ENCODE results near the gene EIF3F. TPM values are rescaled to one million over a fixed set of nuclear protein-coding genes. Genes with fewer than 3 reads are reported as not detected.

EIF3F gene
- total RNA-seq, 1 experiment from 2014 or later = 216 TPM

DNA sequence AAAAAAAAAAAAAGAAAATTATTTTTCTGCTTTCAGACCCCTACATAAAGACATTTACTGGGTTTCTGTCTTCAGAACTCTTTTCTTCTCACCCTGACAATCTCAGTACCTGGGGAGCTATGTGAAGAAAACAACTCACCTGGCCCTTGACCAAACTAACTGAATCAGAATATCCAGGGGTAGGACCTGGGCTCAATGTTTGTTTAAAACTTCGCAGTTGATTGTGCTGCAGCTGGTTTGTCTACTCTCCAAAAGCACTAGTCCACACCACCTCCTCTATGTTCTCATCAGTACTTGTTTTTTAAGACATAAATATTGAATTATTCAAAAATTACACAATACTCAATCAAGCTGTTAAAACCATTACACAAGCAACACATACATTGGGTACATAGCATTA lies 34.8 kb downstream of the EIF3F start:
- DNase-seq (ENCODE audit: low read depth) = no peak

DNA sequence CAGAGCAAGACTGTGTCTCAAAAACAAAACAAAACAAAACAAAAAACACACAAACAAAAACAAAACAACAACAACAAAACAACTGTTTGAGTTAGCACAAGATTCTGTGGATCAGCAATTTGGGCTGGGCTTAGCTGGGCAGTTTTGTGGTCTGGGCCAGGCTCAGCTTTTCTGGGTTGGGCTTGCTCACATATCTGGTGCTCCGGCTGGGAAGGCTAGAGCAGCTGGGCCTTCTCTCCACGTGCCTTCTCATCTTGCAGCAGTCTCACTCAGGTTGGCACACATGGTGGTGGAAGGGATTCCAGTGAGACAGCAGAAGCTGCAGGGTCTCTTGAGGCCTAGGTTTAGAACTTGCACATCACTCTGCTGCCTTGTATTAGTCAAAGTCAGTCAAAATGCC lies 35.7 kb downstream of the EIF3F start:
- no peak for DNase-seq (ENCODE audit: low read depth)

DNA sequence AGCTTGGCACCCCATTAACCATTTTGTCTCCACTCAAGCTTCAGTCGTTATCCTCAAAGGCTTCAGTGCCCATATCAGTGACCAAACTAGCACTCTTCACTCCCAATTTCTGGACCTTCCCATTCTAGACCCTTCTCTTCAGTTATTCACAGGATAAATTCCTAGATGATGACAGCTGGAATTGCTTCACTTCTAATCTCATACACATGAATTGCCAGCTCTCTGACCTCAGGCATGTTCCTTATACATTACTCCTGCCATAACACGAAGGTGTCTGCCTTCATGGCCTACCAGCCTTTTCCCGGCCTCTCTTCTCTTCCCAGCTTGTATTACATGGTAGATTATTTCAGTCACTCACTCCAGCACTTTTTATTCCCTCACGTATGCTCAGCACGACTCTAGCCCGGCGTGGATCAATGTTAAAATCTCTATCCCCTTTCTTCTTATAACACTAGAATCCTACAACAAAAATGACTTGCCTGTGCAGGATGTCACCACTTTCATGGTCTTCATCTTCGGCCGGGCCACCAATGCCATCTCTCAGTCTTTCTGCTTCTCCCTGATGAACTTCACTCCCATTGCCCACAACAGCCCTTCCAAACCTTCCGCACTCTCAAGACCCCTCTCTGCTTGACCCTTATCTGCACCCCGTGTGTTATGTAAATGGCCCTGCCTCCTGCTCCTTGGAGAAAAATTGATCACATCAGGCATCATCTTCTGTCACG lies 36.9 kb downstream of the EIF3F start:
- no peak for DNase-seq (ENCODE audit: low read depth)

DNA sequence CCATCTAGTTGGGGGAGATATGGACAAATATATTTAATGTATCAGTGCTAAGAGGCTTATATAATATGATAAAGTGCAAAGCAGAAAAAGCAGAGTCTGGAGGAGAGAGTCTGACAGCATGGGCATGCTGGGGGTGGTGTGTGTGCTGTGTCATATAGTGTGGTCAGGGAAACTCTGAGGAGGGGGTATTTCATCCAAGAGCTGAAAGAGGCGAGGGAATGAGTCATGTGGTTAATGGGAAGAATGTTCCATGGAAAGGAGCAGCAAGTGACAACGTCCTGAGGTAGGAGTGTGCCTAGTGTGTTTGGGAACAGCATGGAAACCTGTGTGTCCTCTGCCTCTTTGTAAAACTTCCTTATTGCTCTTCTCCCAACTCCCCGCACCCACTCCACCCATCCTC lies 38.0 kb downstream of the EIF3F start:
- DNase-seq (ENCODE audit: low read depth) = peak; percentile 41

DNA sequence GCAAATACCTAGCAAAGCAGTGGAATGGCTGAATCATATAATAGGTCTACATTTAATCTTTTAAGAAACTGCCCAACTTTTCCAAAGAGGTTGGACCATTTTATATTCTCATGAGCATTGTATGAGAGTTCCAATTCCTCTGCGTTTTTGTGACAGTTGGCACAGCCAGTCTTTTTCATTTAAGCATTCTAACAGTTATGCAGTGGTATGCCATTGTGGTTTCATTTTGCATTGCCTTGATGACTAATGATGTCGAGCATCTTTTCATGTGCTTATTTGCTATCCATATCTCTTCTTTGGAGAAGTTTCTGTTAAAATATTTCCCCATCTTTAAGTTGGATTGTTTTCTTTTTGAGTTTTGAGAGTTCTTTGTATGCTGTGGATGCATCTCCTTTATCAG lies 38.7 kb downstream of the EIF3F start:
- peak; percentile 67 for DNase-seq (ENCODE audit: low read depth)

DNA sequence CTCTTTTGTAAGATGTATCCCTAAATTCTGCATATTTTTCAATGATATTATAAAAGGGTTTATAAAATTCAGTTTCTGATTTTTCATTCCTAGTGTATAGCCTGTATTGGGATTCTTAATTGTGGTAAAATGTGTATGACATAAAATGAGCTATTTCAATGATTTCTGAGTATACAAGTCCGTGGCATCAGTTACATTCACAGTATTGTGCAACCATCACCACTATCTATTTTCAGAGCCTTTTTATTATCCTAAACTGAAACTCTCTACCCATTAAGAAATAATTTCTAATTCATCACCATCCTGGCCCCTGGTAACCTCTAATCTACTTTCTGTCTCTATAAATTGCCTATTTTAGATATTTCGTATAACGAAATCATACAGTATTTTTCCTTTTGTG lies 39.8 kb downstream of the EIF3F start:
- DNase-seq (ENCODE audit: low read depth) = no peak

DNA sequence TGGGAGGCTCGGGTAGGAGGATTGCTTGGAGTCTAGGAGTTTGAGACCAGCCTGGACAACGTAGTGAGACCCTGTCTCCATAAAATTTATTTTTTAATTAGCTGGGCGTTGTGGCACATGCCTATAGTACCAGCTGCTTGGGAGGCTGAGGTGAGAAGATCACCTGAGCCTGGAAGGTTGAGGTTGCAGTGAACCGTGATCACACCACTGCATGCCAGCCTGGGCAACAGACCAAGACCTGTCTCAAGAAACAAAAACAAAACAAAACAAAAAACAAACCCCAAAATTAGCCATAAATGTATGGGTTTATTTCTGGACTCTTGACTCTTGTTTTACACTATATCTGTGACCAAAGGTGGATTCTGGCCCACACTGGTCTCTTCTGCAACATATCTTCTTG lies 41.6 kb downstream of the EIF3F start:
- no peak for DNase-seq (ENCODE audit: low read depth)

DNA sequence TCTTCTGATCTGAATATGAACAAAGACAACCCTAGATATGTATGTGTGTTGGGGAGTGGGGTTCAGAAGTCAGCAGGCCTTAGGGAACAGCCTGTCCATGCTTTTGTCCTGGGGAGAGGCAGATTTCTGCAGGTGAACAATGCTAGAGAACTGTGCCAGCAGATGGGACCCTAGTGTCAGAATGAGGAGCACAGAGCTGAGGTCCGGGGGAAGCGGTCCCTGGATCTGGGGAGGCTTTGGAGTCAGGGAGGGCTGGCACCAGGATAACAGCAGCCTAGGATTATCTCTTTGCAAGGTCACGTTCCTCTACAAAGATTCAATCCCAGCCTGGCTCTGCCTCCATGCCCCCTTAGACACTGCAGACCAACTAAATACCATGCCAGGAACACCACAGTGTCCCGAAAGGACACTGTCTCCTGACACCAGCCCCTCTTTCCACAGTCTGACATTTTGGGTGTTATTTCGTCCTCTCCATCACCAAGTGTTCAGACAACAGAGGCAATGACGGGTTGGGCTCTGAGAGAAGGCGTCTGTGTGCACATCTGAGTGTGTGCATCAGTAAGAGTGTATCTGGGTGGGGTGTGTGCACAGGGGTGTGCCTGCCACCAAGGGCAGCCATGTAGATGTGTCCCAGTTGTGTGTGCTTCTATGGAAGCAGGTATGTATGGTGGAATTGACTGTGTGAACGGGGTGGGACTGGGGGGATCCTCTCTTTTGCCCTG lies 43.5 kb downstream of the EIF3F start:
- no peak for DNase-seq (ENCODE audit: low read depth)

DNA sequence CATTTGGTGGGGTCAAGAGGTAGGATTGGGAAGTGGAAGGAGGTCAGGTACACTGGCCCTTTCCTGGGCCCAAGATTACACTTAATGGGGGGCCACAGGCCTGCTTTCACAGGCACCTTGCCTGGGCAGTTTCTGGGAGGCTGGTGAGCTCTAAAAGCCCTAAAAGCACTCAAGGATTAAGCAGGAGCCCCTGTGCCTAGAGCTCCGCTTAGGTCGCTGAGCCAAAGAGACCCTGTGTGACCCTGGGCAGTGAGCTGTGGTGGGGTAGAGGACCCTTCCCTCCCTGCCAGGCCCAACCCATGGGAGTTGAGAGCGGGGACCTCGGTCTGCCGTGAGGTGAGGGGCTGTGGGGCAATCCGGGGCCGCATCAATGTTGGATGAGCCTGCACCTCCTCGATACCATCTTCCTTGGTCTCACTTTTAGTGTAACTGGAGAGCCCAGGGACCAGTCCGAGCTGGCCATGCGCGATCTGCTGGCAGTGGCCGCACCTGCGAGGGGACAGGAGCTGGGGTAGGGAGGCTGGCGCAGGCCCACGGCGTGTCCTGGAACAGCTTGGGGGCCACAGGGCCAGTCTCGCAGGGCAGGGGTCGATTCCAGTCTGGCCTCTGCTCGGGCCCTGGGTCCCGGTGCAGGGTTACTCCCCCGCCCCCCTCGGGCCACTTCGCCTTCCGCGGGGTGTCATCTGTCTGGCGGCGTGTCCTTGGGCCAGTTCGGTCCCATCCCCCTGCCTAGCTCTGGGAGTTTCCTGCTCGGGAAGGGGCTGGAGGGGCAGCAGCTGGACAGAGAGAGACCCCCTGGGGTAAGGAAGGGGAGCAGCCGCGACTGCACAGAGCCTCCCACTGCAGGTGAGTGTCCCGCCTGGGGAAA lies 44.3 kb downstream of the EIF3F start:
- no peak for DNase-seq (ENCODE audit: low read depth)

DNA sequence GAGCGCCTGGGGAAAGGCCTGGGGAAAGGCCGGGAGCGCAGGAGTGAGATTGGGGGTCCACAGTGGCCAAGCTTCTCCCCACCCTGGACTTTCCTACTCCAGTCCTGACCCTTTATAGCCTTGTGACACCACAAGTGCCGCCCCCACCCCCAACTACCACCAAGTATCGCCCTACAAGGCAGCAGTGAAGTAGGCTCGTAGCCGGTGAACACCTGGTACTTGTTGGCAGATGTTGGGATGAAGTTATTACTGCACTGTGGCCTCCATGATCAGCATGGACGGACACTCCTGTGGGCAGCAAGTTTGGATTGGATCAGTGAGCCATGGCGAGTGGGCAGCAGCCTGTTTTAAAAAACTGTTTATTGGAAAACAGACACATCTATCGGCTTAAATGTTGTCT lies 45.0 kb downstream of the EIF3F start:
- no peak for DNase-seq (ENCODE audit: low read depth)

DNA sequence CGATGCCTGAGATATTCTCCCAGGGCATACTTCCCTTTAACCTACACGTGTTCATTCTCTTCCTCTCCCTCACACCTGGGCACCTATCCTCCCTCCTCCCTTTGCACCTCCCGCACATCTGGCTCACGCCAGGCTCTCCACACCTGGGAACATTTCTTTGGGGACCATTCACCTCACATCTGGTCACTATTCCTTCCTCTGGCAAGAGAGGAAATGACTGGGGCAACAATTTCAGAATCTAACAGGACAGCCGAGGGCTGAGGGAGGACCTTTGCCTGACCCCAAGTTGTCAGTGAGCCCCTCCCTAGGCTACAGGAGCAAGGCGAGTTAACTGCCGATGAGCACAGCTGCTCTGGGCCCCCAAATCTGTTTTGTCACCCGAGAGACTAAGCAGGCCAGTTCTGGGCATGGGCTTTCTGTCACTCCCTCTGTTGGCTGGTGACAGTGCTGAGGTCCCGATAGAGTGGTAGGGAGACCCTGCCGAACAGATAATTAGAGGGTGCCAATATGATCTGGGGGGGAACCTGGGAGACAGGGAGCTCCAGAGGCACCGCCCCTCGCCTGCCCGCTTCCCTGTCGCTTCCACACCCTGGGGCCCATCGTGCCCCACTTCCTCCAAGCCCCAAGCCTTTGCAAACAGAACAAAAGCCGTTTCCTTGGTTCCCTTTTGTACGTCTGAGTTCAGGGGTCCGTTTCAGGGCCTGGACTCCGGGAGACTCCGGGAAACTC lies 45.6 kb downstream of the EIF3F start:
- DNase-seq (ENCODE audit: low read depth) = no peak

DNA sequence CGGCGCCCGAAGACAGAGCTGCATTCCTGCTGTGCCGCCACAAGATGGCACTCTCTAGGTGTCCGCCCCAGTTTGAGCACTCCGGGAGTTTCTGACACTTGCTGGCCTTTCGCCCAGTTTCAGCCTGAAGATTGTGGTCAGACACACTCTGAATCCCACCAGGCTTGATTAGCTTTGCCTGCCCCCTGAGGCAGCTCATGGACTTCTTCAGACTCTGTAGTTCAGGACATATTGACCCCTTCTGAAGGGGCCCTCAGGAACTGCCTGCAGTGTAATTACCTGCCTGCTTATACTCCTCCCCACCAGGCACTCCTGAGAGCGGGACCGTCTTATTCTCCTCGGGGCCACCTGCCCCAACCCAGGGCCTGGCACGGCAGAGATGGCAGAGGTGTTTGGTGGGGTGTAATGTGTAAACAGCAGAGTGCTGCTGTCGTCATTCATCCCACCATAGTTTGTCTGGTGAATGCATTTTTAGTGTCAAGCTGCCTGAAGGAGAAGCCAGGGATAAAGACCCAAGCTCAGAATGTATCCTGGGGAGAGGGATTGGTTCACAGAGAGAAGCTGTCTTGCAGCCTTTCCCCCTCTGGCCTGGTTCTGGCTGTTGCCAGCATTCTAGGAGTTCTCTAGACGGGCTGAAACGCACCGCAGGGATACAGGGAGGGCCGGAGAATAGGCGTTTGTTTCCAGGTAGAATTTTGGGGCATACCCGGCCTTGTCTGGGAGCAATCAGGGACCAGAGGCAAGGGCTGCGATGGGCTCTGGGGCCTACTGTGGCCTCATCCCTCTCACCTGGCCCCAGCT lies 46.4 kb downstream of the EIF3F start:
- DNase-seq (ENCODE audit: low read depth) = peak; percentile 75

DNA sequence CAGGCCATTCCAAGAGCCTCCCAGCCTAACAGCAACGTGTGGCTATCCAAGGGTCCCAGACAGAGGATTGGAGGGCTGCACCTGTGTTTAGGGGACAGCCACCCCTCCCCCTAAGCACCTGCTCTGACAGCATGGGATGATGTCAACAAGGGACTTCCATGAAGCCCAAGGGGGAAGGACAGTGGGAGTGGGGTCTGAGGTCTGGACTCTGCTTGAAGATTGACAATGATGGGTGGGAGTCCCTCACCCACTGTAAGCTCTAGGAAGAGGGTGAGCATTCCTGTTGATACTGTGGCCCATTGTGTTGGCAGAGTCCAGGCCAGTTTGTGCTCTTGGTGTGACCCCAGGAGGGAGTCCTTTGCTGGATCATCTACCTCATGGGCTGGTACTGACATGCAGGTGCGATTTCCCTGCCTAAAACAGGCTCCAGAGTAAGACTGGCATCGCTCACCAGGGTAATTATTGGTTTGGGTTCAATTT lies 47.0 kb downstream of the EIF3F start:
- DNase-seq (ENCODE audit: low read depth) = no peak

DNA sequence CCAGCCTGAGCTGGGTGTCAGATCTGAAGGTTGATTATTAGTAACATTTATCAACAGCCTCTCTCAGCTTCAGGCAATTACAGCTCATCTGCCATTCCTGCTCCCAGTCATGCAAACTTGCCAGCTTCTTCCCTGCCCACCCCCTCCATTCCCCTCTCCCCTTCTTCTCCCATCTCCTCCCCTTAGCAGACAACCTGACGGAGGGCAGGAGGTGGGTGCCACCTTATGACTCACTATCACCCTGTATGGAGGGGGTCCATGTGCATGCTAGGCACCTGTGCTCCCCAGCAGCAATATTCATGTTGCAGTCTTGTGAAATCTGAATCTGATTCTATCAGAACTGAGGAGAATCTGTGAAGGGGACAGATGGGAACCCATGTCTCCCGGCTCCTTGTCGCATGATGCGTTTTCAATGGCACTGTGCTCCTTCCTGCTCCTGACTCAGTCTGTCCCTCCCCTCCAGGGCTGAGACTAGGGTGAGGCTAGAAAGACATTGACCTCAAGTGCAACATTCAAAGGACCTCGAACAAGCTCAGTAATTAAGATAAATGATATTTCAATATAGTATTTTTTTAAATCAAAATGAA lies 47.6 kb downstream of the EIF3F start:
- DNase-seq (ENCODE audit: low read depth) = no peak

DNA sequence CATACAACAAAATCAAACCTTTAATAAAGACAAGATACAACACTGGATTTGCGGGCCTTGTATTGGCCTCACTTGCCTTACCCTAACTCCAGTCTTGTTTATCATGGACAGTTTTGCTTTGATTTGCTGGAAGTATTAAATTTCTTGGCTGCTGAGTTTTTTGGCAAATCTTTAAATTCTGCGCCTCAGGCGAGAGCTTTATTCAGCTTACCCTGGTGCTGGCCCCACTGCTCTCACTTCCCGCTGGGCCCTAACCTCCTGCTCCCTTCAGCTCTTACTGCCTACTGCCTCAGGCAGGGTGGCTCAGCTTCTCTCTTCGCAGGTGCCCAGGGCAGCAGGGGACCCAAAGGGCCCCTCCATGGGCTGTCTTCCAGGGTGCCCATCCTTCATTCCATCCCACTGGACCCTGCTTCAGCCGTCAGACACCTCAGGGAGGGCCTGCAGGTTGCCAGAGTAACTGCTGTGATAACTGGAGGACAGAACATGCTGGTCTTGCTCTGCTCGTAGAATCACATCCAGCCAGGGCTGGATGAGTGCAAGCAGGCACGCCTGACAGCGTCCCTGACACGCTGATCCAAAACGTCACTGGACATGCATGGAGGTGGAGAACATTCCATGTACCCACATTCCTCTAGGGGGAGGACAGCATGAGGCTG lies 48.2 kb downstream of the EIF3F start:
- no peak for DNase-seq (ENCODE audit: low read depth)

DNA sequence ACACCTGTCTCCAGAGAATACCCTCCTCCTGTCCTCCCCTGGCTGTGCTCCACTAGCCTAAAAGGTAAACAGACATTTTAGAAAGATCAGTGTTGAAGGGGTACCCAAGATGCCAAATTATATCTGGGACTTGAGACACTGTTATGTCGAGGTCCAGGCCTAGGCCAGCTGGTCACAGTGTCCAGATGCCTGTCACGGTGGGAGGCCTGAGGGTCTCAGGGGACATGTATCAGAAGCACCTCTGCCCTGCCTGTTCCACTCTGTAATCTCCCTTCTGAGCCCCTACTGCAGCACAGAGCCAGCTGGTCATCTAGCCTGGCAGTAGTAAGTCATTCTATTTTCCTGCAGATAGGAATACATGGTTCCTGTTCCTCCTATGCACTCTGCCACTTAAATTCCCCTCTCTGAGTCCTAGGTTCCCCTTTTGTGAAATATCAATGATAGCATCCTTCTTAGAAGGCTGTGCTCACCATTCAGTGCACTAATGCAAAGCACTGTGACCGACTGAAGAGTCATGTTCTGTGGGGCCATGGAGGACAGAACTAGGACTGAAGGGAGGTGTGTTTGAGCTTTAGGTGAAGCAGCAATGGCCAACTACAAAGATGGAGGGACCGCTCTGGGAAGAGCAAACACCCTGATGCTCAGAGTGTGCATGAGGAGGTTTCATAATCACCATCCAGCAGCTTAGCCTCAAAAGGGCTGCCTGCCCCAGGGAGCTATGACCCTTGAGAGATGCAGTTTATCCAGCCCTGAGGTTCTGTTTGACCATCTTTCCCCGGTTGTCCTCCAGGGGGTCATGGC lies 49.1 kb downstream of the EIF3F start:
- no peak for DNase-seq (ENCODE audit: low read depth)

DNA sequence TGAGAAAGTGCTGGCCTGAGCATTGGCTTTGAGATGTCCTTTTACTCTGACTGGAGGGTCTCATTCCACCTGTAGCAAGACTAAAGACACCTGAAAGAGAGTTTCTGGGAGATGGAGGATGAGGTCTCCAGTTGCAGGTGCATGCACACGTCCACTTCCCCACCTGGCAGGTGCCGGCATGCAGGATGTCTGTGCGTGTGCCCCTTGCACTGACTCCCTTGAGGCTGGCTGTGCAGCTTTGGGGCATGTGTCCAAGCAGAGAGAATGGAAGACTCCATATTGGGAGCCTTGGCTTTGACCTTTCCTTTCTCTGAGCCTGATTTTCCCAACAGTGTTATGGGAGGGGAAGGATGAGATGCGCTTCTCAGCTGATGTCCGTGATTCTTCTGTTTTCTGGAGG lies 49.8 kb downstream of the EIF3F start:
- DNase-seq (ENCODE audit: low read depth) = no peak

DNA sequence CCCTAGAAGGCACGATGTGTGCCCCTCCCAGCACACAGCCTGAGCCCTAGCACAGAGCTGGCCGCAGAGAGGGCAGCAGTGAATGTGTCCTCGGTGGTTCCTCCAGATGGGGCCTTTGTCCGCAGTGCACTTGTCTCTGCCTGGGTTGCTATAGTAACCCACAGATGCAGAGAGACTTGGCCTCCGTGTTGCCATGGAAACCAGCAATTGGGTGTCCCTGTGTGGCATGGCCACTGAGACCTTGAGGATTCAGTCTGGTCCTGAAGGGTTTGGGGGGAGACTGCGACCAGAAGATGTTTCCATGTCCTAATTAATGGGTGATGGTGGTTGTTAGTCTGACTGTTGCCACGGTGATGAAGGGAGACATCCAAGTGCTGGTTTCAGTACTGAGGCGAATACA lies 51.3 kb downstream of the EIF3F start:
- DNase-seq (ENCODE audit: low read depth) = no peak

Measured in RPMI7951 (cell line).